HG03025 (cell line): ENCODE measurements around the gene PHLDA2.
"Not testable (repeated sequence)": the region's sequence is repeated elsewhere in the genome, so short reads cannot be mapped to it uniquely, and the experiment has no call there.

ENCODE experiments used
- ATAC-seq: cut with Tn5 transposase; IDR thresholded peaks from one replicate; pipeline ENCODE4 v1.9.1; 2021; ENCODE audit warnings: mild to moderate bottlenecking, moderate library complexity; ENCODE audit not compliant: unreplicated experiment, low FRiP score

Gene PHLDA2

GRCh38 chr11:2916114-2916891 is 12.9 kb downstream of the PHLDA2 start:
- no peak for ATAC-seq

- no peak for ATAC-seq
These were observed 13.7 kb downstream of the PHLDA2 start for GRCh38 chr11:2915473-2915872.

GRCh38 chr11:2914455-2915195 is 14.6 kb downstream of the PHLDA2 start:
- ATAC-seq, result no peak

GRCh38 chr11:2913776-2914175 is 15.4 kb downstream of the PHLDA2 start:
- no peak for ATAC-seq

- ATAC-seq, result no peak
These were observed 16.2 kb downstream of the PHLDA2 start for GRCh38 chr11:2913019-2913431.

- no peak for ATAC-seq
These were observed 16.7 kb downstream of the PHLDA2 start for GRCh38 chr11:2912498-2912897.

- ATAC-seq, result no peak
These were observed 17.3 kb downstream of the PHLDA2 start for GRCh38 chr11:2911785-2912391.

GRCh38 chr11:2911088-2911784 is 18.0 kb downstream of the PHLDA2 start:
- ATAC-seq, result no peak

- no peak for ATAC-seq
These were observed 18.7 kb downstream of the PHLDA2 start for GRCh38 chr11:2910401-2910955.

GRCh38 chr11:2909133-2909902 is 19.9 kb downstream of the PHLDA2 start:
- no peak for ATAC-seq

GRCh38 chr11:2908130-2908529 is 21.1 kb downstream of the PHLDA2 start:
- no peak for ATAC-seq

- not testable (repeated sequence) for ATAC-seq
These were observed 23.9 kb downstream of the PHLDA2 start for GRCh38 chr11:2905299-2905698.

- ATAC-seq, result no peak
These were observed 24.8 kb downstream of the PHLDA2 start for GRCh38 chr11:2904153-2905052.

GRCh38 chr11:2903672-2904011 is 25.6 kb downstream of the PHLDA2 start:
- no peak for ATAC-seq

GRCh38 chr11:2902784-2903671 is 26.2 kb downstream of the PHLDA2 start:
- ATAC-seq, result no peak

GRCh38 chr11:2901854-2902783 is 27.1 kb downstream of the PHLDA2 start:
- ATAC-seq, result peak; percentile 89
